LNCaP clone FGC (cell line): Measurements from ENCODE around the gene ENO4.

Experiments used
- DNase-seq: peaks from one replicate; pipeline ENCODE4 v3.0.0-alpha.2; 2011; ENCODE audit warnings: low read depth
- H3K4me3 ChIP-seq: 2 replicates; pipeline ENCODE4 v1.5.1; 2011; ENCODE audit warnings: mild to moderate bottlenecking, low read depth, low read length, control low read depth
- CTCF ChIP-seq: IDR thresholded peaks from 2 replicates; pipeline ENCODE4 v1.5.1; 2012; ENCODE audit warnings: mild to moderate bottlenecking; ENCODE audit not compliant: control insufficient read depth, insufficient read depth; ENCODE audit errors: extremely low read depth

ENO4 gene

DNA sequence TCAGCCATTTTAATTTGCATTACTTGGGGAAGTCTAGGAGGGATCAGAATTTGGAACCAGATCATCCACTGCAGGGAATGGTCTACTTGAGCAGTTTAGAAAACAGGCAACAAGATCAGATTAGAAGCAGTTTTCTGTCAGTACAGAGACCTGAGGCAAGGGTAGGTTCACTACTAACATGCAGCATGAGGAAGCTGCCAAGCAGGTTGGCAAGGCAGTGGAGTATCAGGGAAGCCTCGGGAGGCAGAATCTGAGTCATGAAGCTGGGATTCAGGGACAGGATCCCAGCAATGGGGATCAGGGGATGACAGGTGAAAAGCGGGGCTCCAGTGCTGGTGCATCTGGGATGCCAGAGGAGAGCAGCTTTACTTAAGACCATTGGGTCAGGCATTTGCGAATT lies 28.1 kb downstream of the ENO4 start:
- H3K4me3 ChIP-seq = no peak overlapping the region
- no peak for TF ChIP-seq CTCF
- no peak for DNase-seq

- no peak for TF ChIP-seq CTCF
- no peak overlapping the region for H3K4me3 ChIP-seq
Observed at GRCh38 chr10:116878123-116878522, 28.8 kb downstream of the ENO4 start.

GRCh38 chr10:116879817-116880216 lies 30.5 kb downstream of the ENO4 start:
- no peak for TF ChIP-seq CTCF
- H3K4me3 ChIP-seq = no peak overlapping the region
- DNase-seq = no peak

More at GRCh38 chr10:116878123-116878522, 28.8 kb downstream of the ENO4 start:
- no peak for DNase-seq

DNA sequence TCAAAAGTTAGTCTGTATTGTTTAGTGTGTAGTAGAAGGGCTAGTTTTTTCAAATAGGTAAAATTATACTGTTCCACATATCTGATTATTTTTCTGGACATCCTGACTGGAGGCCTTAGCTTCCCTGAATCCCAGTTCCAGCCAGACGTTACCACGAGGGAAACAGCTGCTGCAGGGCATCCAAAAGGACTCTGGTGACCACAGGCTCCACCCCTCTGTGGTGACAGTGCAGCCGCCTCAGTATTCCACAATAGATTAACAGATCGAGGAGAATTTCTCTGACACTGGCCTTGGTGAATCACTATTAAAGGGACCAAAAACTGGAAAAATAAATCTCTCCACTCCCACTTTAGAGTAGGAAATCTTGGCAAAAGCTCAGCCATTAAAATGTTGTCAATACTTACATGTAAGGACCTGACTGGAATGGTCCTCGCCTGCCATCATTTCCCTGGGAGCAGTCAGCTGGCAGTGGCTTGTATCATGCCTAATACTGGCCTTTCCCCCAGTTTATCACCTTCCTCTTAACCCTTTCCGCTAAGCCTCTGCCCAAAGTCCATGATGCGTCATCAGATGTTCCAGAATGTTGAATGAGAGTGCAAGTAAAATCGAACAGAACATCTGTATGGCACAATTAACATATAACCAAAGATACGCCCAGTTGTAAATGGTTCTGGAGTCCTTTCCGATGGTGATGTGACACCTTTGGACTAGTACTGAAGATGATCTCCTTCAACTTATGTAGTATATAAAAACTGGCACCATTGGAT lies 31.6 kb downstream of the ENO4 start:
- no peak for DNase-seq

DNA sequence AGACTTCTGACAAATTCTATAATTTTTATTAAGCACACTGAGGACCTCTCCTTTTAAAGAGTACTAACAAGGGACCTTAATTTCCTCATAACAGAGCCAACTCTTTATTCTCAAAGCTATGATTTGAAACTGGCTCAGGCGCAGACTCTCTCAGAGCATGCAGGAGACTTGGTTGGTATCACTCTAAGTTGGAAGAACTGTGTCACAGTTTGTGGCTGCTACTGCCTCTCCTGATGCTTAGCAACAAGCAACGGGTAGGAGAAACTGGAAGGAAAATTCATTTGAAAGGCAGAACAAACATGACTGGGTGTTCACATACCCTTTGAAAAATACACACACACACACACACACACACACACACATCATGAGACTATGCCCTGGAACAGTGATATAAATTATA lies 33.3 kb downstream of the ENO4 start:
- TF ChIP-seq CTCF = no peak
- H3K4me3 ChIP-seq = no peak overlapping the region
- no peak for DNase-seq

More for the DNA sequence above, 31.6 kb downstream of the ENO4 start:
- no peak for TF ChIP-seq CTCF
- H3K4me3 ChIP-seq = no peak overlapping the region

- no peak for DNase-seq
- no peak overlapping the region for H3K4me3 ChIP-seq
- TF ChIP-seq CTCF = no peak
Observed at GRCh38 chr10:116886772-116887171, 37.5 kb downstream of the ENO4 start.
